NCI-H2107 treated with DMSO at 0.1 percent for 48 hours (cell line): Measurements from ENCODE around the gene RFX2.
"Not testable (repeated sequence)": the region's sequence is repeated elsewhere in the genome, so short reads cannot be mapped to it uniquely, and the experiment has no call there.

Source experiments
- DNase-seq: peaks from one replicate; lab custom pipeline; 2025; ENCODE audit not compliant: unreplicated experiment; lab: John Stamatoyannopoulos, UW

Gene RFX2

GRCh38 chr19:5993648-5994358, 116.5 kb downstream of the RFX2 start:
- DNase-seq = no peak

GRCh38 chr19:5993201-5993600, 117.1 kb downstream of the RFX2 start:
- no peak for DNase-seq

GRCh38 chr19:5992756-5993155, 117.5 kb downstream of the RFX2 start:
- DNase-seq = no peak

- no peak for DNase-seq
Observed at GRCh38 chr19:5991244-5991838, 119.0 kb downstream of the RFX2 start.

- no peak for DNase-seq
Observed at GRCh38 chr19:5990289-5990797, 120.0 kb downstream of the RFX2 start.

GRCh38 chr19:5989388-5990074, 120.8 kb downstream of the RFX2 start:
- DNase-seq = no peak

- DNase-seq = no peak
Observed at GRCh38 chr19:5988517-5989387, 121.5 kb downstream of the RFX2 start.

- peak; percentile 86 for DNase-seq
Observed at GRCh38 chr19:5987077-5987818, 123.1 kb downstream of the RFX2 start.

- DNase-seq = not testable (repeated sequence)
Observed at GRCh38 chr19:5985837-5986236, 124.5 kb downstream of the RFX2 start.

- DNase-seq = no peak
Observed at GRCh38 chr19:5985098-5985783, 125.1 kb downstream of the RFX2 start.

- no peak for DNase-seq
Observed at GRCh38 chr19:5984600-5984999, 125.7 kb downstream of the RFX2 start.

- no peak for DNase-seq
Observed at GRCh38 chr19:5983367-5983955, 126.8 kb downstream of the RFX2 start.

- DNase-seq = no peak
Observed at GRCh38 chr19:5978606-5979552, 131.4 kb downstream of the RFX2 start.

GRCh38 chr19:5977785-5978605, 132.3 kb downstream of the RFX2 start, which contains the start of gene RANBP3:
Gene RANBP3 (minus strand): TSS chr19:5978140. CDS start chr19:5978082, 58 bp downstream.
- peak; percentile 97 for DNase-seq

- DNase-seq = no peak
Observed at GRCh38 chr19:5977222-5977784, 133.0 kb downstream of the RFX2 start.

GRCh38 chr19:5976768-5977167, 133.5 kb downstream of the RFX2 start:
- no peak for DNase-seq

- no peak for DNase-seq
Observed at GRCh38 chr19:5975388-5975728, 134.9 kb downstream of the RFX2 start.
